Panc1 (cell line): ENCODE data around the gene SNORC. TPM values are rescaled to one million over a fixed set of nuclear protein-coding genes. Genes with fewer than 3 reads are reported as not detected.

ENCODE experiments used
- ATAC-seq: fragments of 200-7000 bp; cut with Tn5 transposase; 2 replicates; pipeline ENCODE4 v1.9.1; 2020; ENCODE audit warnings: mild to moderate bottlenecking, moderate library complexity
- BruUV-seq: library from RNA; stranded (reverse); fragments of 400-500 nt; replicated peaks from 2 replicates; lab custom pipeline; 2021; lab: Mats Ljungman, UMichigan
- CTCF ChIA-PET: fragments of 300-600 bp; sonication (Branson Sonifier 250); formaldehyde crosslinking; loops from one replicate; lab custom pipeline; 2022; ENCODE audit warnings: antibody characterized with exemption; lab: Charles Lee
- POLR2A ChIA-PET: fragments of 300-600 bp; sonication (Branson Sonifier 250); formaldehyde crosslinking; loops from one replicate; lab custom pipeline; 2022; ENCODE audit warnings: antibody characterized with exemption; lab: Charles Lee
- DNase-seq: peaks from one replicate; pipeline ENCODE4 v3.0.0-alpha.2; 2010; ENCODE audit warnings: low read depth, low spot score
- H3K27ac ChIP-seq: 2 replicates; pipeline ENCODE4 v1.5.1; 2011; ENCODE audit warnings: mild to moderate bottlenecking, low read length, inconsistent platforms
- H3K27me3 ChIP-seq: fragments of 200-500 bp; sonication (Bioruptor generic); 2 replicates; pipeline ENCODE4 v1.6.0; 2014; ENCODE audit warnings: low read length, inconsistent platforms; ENCODE audit not compliant: control insufficient read depth, insufficient read depth
- H3K36me3 ChIP-seq: fragments of 200-500 bp; sonication (Bioruptor generic); 2 replicates; pipeline ENCODE4 v1.5.1; 2014; ENCODE audit warnings: inconsistent platforms, mild to moderate bottlenecking, low read length, moderate library complexity; ENCODE audit not compliant: control insufficient read depth, insufficient read depth
- H3K4me1 ChIP-seq: 2 replicates; pipeline ENCODE4 v1.5.1; 2011; ENCODE audit warnings: inconsistent platforms, mild to moderate bottlenecking, low read length, moderate library complexity; ENCODE audit not compliant: control insufficient read depth, insufficient read depth
- H3K4me3 ChIP-seq, 2 experiments: 2 replicates each; pipeline ENCODE4 v1.5.1; 2011 to 2012; ENCODE audit warnings: low read depth in 2 of 2, low read length in 2 of 2, mild to moderate bottlenecking in 2 of 2, inconsistent platforms in 1 of 2, moderate library complexity in 1 of 2
- H3K9me3 ChIP-seq: fragments of 200-500 bp; sonication (Bioruptor generic); 2 replicates; pipeline ENCODE4 v1.5.1; 2014; ENCODE audit warnings: low read depth, mild to moderate bottlenecking, inconsistent platforms, low read length, moderate library complexity; ENCODE audit not compliant: control insufficient read depth, insufficient read depth
- CTCF ChIP-seq: fragments of 450-650 bp; IDR thresholded peaks from 2 replicates; pipeline ENCODE4 v1.5.1; 2017; ENCODE audit warnings: mild to moderate bottlenecking
- POLR2AphosphoS5 ChIP-seq: IDR thresholded peaks from 2 replicates; pipeline ENCODE4 v1.6.1; 2012; ENCODE audit warnings: mild to moderate bottlenecking, low read depth, low read length, moderate library complexity
- SIN3A ChIP-seq: IDR thresholded peaks from 2 replicates; pipeline ENCODE4 v1.6.1; 2012; ENCODE audit warnings: low read depth, mild to moderate bottlenecking, low read length, moderate library complexity, borderline replicate concordance; ENCODE audit not compliant: insufficient read depth
- TCF7L2 ChIP-seq: IDR thresholded peaks from 2 replicates; pipeline ENCODE4 v1.6.1; 2011; ENCODE audit warnings: mild to moderate bottlenecking, low read depth, low read length, inconsistent platforms
- in situ Hi-C: cut with HindIII; loops from 2 replicates; pipeline ENCODE4 v1.10.0; 2016; ENCODE audit warnings: low sequenced_read_pairs, low pct_unique_long_range_greater_than_20kb
- intact Hi-C: fragments of 100-400 bp; cut with micrococcal nuclease; formaldehyde crosslinking; loops from one replicate; pipeline ENCODE4 v1.10.0; 2022; ENCODE audit not compliant: unreplicated experiment
- total RNA-seq: library from RNA; stranded (reverse); gene quantifications from one replicate; pipeline ENCODE4 v1.2.1, GENCODE V29; 2021; ENCODE audit not compliant: unreplicated experiment
- TF ChIP-seq, protein P1 (sequence below), 2 experiments: IDR thresholded peaks; 2 replicates each; pipeline ENCODE4 v1.6.1; 2011 to 2012; ENCODE audit warnings: low read depth in 2 of 2, control low read depth in 1 of 2, low read length in 1 of 2, mild to moderate bottlenecking in 1 of 2, moderate library complexity in 1 of 2; ENCODE audit not compliant: insufficient read depth in 1 of 2

The SNORC gene
- total RNA-seq, 1 experiment from 2014 or later: 6.8 TPM

DNA sequence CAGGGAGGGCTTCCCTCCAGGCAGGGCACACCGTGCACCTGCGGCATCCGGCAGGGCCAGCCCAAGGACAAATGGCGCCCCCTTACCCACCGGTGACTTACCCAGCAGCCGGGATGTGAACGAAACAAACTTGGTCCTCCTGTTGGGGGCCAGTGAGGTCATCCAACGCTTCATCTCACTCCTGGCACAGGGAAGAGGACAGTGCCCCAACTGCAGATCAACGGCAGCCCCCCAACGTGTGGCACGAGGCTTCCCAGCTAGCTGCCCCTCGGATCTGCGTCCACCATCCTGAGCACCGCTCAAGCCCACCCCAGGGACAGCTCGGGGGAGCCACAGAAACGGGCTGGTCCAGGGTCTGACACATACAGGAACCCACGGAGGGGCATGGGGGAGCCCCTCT, 12.0 kb downstream of the SNORC start:
- CTCF ChIA-PET: no interaction called here
- intact Hi-C loops (no loop called here), in situ Hi-C loops (no loop called here)
- Histone ChIP-seq H3K4me1 (peaks cover 17% of the 10 kb centered on the region), H3K27ac (no peak overlapping the region), H3K27me3 (no peaks in the 10 kb centered on the region), H3K9me3 (no peaks in the 10 kb centered on the region), H3K4me3 (no peak overlapping the region), H3K36me3 (no peaks in the 10 kb centered on the region)
- no peak for DNase-seq
- BruUV-seq: no TSS peak
- TF ChIP-seq TCF7L2 (no peak), SIN3A (no peak), POLR2AphosphoS5 (no peak), CTCF (no peak)
- TF ChIP-seq, protein P1, sequence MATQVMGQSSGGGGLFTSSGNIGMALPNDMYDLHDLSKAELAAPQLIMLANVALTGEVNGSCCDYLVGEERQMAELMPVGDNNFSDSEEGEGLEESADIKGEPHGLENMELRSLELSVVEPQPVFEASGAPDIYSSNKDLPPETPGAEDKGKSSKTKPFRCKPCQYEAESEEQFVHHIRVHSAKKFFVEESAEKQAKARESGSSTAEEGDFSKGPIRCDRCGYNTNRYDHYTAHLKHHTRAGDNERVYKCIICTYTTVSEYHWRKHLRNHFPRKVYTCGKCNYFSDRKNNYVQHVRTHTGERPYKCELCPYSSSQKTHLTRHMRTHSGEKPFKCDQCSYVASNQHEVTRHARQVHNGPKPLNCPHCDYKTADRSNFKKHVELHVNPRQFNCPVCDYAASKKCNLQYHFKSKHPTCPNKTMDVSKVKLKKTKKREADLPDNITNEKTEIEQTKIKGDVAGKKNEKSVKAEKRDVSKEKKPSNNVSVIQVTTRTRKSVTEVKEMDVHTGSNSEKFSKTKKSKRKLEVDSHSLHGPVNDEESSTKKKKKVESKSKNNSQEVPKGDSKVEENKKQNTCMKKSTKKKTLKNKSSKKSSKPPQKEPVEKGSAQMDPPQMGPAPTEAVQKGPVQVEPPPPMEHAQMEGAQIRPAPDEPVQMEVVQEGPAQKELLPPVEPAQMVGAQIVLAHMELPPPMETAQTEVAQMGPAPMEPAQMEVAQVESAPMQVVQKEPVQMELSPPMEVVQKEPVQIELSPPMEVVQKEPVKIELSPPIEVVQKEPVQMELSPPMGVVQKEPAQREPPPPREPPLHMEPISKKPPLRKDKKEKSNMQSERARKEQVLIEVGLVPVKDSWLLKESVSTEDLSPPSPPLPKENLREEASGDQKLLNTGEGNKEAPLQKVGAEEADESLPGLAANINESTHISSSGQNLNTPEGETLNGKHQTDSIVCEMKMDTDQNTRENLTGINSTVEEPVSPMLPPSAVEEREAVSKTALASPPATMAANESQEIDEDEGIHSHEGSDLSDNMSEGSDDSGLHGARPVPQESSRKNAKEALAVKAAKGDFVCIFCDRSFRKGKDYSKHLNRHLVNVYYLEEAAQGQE (IDR thresholded peaks at IDR 0.05; ENCODE audit: insufficient read depth in 1 of 2, low read depth in 2 of 2, low read length in 1 of 2): no peak
- POLR2A ChIA-PET: no interaction called here
- no peak for ATAC-seq

- Histone ChIP-seq H3K4me1 (peaks cover 17% of the 10 kb centered on the region), H3K36me3 (no peaks in the 10 kb centered on the region), H3K27me3 (no peaks in the 10 kb centered on the region), H3K9me3 (no peaks in the 10 kb centered on the region), H3K27ac (no peak overlapping the region), H3K4me3 (no peak overlapping the region)
- DNase-seq (no peak), ATAC-seq (no peak)
- CTCF ChIA-PET: no interaction called here
- POLR2A ChIA-PET: no interaction called here
- TF ChIP-seq TCF7L2 (no peak), CTCF (no peak), SIN3A (no peak), POLR2AphosphoS5 (no peak)
- TF ChIP-seq, protein P1 (IDR thresholded peaks at IDR 0.05; ENCODE audit: insufficient read depth in 1 of 2, low read depth in 2 of 2, low read length in 1 of 2): no peak
- intact Hi-C loops (no loop called here), in situ Hi-C loops (no loop called here)
- BruUV-seq: no TSS peak
These were observed 12.5 kb downstream of the SNORC start for GRCh38 chr2:232882505-232883115.
